ENCODE measurements around the gene NUCB1. TPM values are rescaled to one million over a fixed set of nuclear protein-coding genes. Genes with fewer than 3 reads are reported as not detected.

NUCB1 gene
- total and polyA plus RNA-seq, 9 of the 15 experiments (the other 6 are each of a cell fraction or from before 2014, with no cell fraction given) = 3.1 to 153 (median 71.7) TPM

DNA sequence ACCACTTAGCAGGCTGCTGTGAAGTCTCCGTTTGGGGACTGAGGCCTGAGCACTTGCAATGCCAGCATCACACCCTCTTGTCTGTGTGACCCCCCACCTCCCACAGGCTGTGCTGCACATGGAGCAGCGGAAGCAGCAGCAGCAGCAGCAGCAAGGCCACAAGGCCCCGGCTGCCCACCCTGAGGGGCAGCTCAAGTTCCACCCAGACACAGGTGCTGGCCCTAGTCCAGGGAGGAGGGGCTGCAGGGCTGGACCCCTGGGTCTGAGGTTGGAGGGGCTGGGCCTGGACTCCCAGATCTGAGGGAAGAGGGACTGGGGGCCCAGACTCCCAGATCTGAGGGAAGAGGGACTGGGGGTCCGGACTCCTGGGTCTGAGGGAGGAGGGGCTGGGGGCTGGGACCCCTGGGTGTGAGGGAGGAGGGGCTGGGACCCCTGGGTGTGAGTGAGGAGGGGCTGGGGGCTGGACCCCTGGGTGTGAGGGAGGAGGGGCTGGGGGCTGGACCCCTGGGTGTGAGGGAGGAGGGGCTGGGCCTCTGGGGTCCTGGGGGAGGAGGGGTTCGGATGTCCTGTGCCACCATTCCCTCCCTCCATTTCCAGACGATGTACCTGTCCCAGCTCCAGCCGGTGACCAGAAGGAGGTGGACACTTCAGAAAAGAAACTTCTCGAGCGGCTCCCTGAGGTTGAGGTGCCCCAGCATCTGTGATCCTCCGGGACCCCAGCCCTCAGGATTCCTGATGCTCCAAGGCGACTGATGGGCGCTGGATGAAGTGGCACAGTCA lies 21.8 kb downstream of the NUCB1 start (continued):
- TF ChIP-seq, protein P1, sequence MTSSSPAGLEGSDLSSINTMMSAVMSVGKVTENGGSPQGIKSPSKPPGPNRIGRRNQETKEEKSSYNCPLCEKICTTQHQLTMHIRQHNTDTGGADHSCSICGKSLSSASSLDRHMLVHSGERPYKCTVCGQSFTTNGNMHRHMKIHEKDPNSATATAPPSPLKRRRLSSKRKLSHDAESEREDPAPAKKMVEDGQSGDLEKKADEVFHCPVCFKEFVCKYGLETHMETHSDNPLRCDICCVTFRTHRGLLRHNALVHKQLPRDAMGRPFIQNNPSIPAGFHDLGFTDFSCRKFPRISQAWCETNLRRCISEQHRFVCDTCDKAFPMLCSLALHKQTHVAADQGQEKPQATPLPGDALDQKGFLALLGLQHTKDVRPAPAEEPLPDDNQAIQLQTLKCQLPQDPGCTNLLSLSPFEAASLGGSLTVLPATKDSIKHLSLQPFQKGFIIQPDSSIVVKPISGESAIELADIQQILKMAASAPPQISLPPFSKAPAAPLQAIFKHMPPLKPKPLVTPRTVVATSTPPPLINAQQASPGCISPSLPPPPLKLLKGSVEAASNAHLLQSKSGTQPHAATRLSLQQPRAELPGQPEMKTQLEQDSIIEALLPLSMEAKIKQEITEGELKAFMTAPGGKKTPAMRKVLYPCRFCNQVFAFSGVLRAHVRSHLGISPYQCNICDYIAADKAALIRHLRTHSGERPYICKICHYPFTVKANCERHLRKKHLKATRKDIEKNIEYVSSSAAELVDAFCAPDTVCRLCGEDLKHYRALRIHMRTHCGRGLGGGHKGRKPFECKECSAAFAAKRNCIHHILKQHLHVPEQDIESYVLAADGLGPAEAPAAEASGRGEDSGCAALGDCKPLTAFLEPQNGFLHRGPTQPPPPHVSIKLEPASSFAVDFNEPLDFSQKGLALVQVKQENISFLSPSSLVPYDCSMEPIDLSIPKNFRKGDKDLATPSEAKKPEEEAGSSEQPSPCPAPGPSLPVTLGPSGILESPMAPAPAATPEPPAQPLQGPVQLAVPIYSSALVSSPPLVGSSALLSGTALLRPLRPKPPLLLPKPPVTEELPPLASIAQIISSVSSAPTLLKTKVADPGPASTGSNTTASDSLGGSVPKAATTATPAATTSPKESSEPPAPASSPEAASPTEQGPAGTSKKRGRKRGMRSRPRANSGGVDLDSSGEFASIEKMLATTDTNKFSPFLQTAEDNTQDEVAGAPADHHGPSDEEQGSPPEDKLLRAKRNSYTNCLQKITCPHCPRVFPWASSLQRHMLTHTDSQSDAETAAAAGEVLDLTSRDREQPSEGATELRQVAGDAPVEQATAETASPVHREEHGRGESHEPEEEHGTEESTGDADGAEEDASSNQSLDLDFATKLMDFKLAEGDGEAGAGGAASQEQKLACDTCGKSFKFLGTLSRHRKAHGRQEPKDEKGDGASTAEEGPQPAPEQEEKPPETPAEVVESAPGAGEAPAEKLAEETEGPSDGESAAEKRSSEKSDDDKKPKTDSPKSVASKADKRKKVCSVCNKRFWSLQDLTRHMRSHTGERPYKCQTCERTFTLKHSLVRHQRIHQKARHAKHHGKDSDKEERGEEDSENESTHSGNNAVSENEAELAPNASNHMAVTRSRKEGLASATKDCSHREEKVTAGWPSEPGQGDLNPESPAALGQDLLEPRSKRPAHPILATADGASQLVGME (CRISPR knock-in tag; IDR thresholded peaks at IDR 0.05) = no peak
- TF ChIP-seq ZNF77 (CRISPR knock-in tag; IDR thresholded peaks at IDR 0.05) = no peak
- TF ChIP-seq CBFB (CRISPR knock-in tag; IDR thresholded peaks at IDR 0.05) = no peak
- TF ChIP-seq RBFOX2 (IDR thresholded peaks at IDR 0.05; ENCODE audit: low read depth, low read length) = 0 out of 2 replicates have a peak, but pooled peaks have one; percentile 45
- no peak for TF ChIP-seq LEF1 (IDR thresholded peaks at IDR 0.05)
- no peak for TF ChIP-seq MEF2D (tag; conservative IDR thresholded peaks at IDR 0.05; ENCODE audit: low read depth)
- no peak for TF ChIP-seq MXI1 (IDR thresholded peaks at IDR 0.05; ENCODE audit: low read depth, low read length)
- no peak for TF ChIP-seq ZNF140 (CRISPR knock-in tag; IDR thresholded peaks at IDR 0.05)
- peak; percentile 65 for TF ChIP-seq POLR2G (IDR thresholded peaks at IDR 0.05; ENCODE audit: low read depth, low read length)
- TF ChIP-seq, protein P2, sequence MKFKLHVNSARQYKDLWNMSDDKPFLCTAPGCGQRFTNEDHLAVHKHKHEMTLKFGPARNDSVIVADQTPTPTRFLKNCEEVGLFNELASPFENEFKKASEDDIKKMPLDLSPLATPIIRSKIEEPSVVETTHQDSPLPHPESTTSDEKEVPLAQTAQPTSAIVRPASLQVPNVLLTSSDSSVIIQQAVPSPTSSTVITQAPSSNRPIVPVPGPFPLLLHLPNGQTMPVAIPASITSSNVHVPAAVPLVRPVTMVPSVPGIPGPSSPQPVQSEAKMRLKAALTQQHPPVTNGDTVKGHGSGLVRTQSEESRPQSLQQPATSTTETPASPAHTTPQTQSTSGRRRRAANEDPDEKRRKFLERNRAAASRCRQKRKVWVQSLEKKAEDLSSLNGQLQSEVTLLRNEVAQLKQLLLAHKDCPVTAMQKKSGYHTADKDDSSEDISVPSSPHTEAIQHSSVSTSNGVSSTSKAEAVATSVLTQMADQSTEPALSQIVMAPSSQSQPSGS (CRISPR knock-in tag; IDR thresholded peaks at IDR 0.05) = no peak
- no peak for TF ChIP-seq PTRF (tag; IDR thresholded peaks at IDR 0.05)
- TF ChIP-seq ZBTB7A (IDR thresholded peaks at IDR 0.05; ENCODE audit: borderline replicate concordance, control insufficient read depth, low read depth, low read length) = peak; percentile 31; the same call in 1 of the 2 replicates
